PFSK-1 (cell line): ENCODE data around the gene TTC4.

Experiments
- FOXP2 ChIP-seq: optimal IDR thresholded peaks from 2 replicates; pipeline ENCODE3; 2011; ENCODE audit warnings: borderline replicate concordance, control low read depth, inconsistent platforms; ENCODE audit not compliant: insufficient read depth; ENCODE audit errors: extremely low read length, extremely low read depth
- POLR2AphosphoS5 ChIP-seq: IDR thresholded peaks from 2 replicates; pipeline ENCODE4 v1.6.1; 2012; ENCODE audit warnings: low read depth, mild to moderate bottlenecking, control low read depth, low read length, moderate library complexity
- SIN3A ChIP-seq: IDR thresholded peaks from 2 replicates; pipeline ENCODE4 v1.6.1; 2012; ENCODE audit warnings: mild to moderate bottlenecking, low read length, moderate library complexity, borderline replicate concordance; ENCODE audit not compliant: insufficient read depth
- TAF1 ChIP-seq: IDR thresholded peaks from 2 replicates; pipeline ENCODE4 v1.6.1; 2012; ENCODE audit warnings: low read length, control low read depth, borderline replicate concordance; ENCODE audit not compliant: insufficient read depth
- TF ChIP-seq, protein P1 (sequence below), 2 experiments: IDR thresholded peaks; 2 replicates each; pipeline versions ENCODE4 v1.6.1 to v1.8.0; 2011 to 2012; ENCODE audit warnings: low read depth in 2 of 2, low read length in 2 of 2, control low read depth in 1 of 2, inconsistent platforms in 1 of 2, mild to moderate bottlenecking in 1 of 2, moderate library complexity in 1 of 2; ENCODE audit not compliant: insufficient read depth in 1 of 2

Gene TTC4

DNA sequence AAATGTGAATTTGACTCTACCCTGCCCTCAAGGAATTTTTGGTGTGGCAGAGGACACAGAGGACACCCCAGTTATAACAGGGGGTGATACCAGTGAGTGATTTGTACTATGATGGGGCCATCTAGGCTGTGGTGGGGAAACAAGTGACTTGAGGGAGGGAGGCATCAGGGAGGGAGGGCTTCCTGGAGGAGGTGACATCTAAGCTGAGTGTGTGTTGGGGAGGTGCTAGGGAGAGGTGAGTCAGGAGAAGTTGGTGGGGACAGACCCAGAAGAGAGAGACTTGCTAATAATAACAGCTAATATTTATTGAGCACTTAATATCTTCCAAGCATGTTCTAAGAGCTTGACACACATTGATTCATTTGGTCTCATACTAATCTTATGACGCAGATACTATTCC lies 19.9 kb upstream of the TTC4 start:
- TF ChIP-seq SIN3A (no peak), FOXP2 (no peak), TAF1 (no peak), POLR2AphosphoS5 (no peak)
- TF ChIP-seq, protein P1, sequence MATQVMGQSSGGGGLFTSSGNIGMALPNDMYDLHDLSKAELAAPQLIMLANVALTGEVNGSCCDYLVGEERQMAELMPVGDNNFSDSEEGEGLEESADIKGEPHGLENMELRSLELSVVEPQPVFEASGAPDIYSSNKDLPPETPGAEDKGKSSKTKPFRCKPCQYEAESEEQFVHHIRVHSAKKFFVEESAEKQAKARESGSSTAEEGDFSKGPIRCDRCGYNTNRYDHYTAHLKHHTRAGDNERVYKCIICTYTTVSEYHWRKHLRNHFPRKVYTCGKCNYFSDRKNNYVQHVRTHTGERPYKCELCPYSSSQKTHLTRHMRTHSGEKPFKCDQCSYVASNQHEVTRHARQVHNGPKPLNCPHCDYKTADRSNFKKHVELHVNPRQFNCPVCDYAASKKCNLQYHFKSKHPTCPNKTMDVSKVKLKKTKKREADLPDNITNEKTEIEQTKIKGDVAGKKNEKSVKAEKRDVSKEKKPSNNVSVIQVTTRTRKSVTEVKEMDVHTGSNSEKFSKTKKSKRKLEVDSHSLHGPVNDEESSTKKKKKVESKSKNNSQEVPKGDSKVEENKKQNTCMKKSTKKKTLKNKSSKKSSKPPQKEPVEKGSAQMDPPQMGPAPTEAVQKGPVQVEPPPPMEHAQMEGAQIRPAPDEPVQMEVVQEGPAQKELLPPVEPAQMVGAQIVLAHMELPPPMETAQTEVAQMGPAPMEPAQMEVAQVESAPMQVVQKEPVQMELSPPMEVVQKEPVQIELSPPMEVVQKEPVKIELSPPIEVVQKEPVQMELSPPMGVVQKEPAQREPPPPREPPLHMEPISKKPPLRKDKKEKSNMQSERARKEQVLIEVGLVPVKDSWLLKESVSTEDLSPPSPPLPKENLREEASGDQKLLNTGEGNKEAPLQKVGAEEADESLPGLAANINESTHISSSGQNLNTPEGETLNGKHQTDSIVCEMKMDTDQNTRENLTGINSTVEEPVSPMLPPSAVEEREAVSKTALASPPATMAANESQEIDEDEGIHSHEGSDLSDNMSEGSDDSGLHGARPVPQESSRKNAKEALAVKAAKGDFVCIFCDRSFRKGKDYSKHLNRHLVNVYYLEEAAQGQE (IDR thresholded peaks at IDR 0.05; ENCODE audit: insufficient read depth in 1 of 2, low read depth in 2 of 2, low read length in 2 of 2): no peak

- no peak for TF ChIP-seq POLR2AphosphoS5
- TF ChIP-seq FOXP2: no peak
- no peak for TF ChIP-seq SIN3A
- TF ChIP-seq TAF1: no peak
- TF ChIP-seq, protein P1 (IDR thresholded peaks at IDR 0.05; ENCODE audit: insufficient read depth in 1 of 2, low read depth in 2 of 2, low read length in 2 of 2): no peak
Observed at GRCh38 chr1:54696262-54696661, 19.4 kb upstream of the TTC4 start.

GRCh38 chr1:54697896-54698295 lies 17.8 kb upstream of the TTC4 start:
- no peak for TF ChIP-seq POLR2AphosphoS5
- TF ChIP-seq TAF1: no peak
- TF ChIP-seq FOXP2: no peak
- TF ChIP-seq, protein P1 (IDR thresholded peaks at IDR 0.05; ENCODE audit: insufficient read depth in 1 of 2, low read depth in 2 of 2, low read length in 2 of 2): no peak
- no peak for TF ChIP-seq SIN3A

GRCh38 chr1:54698346-54698745 lies 17.3 kb upstream of the TTC4 start:
- TF ChIP-seq FOXP2: no peak
- TF ChIP-seq SIN3A: no peak
- TF ChIP-seq POLR2AphosphoS5: no peak
- TF ChIP-seq, protein P1 (IDR thresholded peaks at IDR 0.05; ENCODE audit: insufficient read depth in 1 of 2, low read depth in 2 of 2, low read length in 2 of 2): no peak
- TF ChIP-seq TAF1: no peak
